Measurements from ENCODE around the gene UNC5B. TPM values are rescaled to one million over a fixed set of nuclear protein-coding genes. Genes with fewer than 3 reads are reported as not detected.
A peak's percentile ranks its signal among the peaks of the same experiment; 100 is the strongest.

UNC5B gene
- total and polyA plus RNA-seq, 12 donors = 2.0 to 27.0 (median 8.8) TPM

- H3K36me3 ChIP-seq (replicated peaks in 1 of 2) = no peaks in the 10 kb centered on the region
- H3K9me3 ChIP-seq (replicated peaks in 1 of 3) = no peaks in the 10 kb centered on the region
- H3K4me3 ChIP-seq = no peak overlapping the region
- H3K4me1 ChIP-seq (replicated peaks in 1 of 2) = peaks cover 7 to 23% of the 10 kb centered on the region in 2 donors
- peak overlapping the region in 1 of 5 donors; percentile 56 for H3K27ac ChIP-seq
- no peak for DNase-seq
- no peak for TF ChIP-seq POLR2A (IDR thresholded peaks at IDR 0.05)
- TF ChIP-seq, protein P1, sequence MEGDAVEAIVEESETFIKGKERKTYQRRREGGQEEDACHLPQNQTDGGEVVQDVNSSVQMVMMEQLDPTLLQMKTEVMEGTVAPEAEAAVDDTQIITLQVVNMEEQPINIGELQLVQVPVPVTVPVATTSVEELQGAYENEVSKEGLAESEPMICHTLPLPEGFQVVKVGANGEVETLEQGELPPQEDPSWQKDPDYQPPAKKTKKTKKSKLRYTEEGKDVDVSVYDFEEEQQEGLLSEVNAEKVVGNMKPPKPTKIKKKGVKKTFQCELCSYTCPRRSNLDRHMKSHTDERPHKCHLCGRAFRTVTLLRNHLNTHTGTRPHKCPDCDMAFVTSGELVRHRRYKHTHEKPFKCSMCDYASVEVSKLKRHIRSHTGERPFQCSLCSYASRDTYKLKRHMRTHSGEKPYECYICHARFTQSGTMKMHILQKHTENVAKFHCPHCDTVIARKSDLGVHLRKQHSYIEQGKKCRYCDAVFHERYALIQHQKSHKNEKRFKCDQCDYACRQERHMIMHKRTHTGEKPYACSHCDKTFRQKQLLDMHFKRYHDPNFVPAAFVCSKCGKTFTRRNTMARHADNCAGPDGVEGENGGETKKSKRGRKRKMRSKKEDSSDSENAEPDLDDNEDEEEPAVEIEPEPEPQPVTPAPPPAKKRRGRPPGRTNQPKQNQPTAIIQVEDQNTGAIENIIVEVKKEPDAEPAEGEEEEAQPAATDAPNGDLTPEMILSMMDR (IDR thresholded peaks at IDR 0.05) = no peak
- intact Hi-C loops (cut with DNase I) = no loop called here
- 93 to 98% (median 95%) methylated on average over 9 of the region's 9 CpGs for WGBS, 4 donors
- H3K27me3 ChIP-seq = no peaks in the 10 kb centered on the region
These were observed 52.8 kb downstream of the UNC5B start for GRCh38 chr10:71265201-71265575.

DNA sequence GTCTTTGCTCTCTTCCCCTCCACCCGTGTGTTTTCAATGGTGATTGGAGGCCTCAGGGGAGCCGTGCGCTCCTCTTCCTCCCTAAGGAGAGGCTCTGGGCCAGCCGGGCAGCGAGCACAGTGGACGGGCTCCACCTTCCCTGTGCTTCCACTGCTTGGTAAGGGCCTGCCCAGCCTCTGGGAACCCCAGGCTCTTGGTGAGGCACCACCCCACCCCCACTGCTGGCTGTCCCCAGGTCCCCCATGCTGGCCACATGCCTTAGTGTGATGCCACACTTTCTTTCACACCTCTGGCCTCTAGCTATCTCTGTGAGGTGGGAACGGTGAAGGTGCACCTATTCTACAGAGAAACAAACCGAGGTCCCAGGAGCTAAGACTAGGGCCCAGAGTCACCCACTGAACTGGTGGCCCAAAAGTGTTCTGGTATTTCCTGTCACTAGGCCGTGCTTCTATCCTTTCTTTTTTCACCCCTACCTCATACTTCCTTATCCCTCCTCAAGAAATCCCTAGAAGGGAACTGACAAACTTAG lies 53.3 kb downstream of the UNC5B start:
- Histone ChIP-seq H3K27me3 (no peaks in the 10 kb centered on the region), H3K27ac (peak overlapping the region in 1 of 5 donors; percentile 56), H3K4me1 (replicated peaks in 1 of 2) (peaks cover 7 to 27% of the 10 kb centered on the region in 2 donors), H3K9me3 (replicated peaks in 1 of 3) (no peaks in the 10 kb centered on the region), H3K36me3 (replicated peaks in 1 of 2) (no peaks in the 10 kb centered on the region), H3K4me3 (no peak overlapping the region)
- no peak for DNase-seq
- intact Hi-C loops (cut with DNase I) = no loop called here
- 80 to 93% (median 84%) methylated on average over 8 to 9 of the region's 9 CpGs for WGBS, 4 donors
- TF ChIP-seq POLR2A (IDR thresholded peaks at IDR 0.05) = no peak
- TF ChIP-seq, protein P1 (IDR thresholded peaks at IDR 0.05) = no peak

DNA sequence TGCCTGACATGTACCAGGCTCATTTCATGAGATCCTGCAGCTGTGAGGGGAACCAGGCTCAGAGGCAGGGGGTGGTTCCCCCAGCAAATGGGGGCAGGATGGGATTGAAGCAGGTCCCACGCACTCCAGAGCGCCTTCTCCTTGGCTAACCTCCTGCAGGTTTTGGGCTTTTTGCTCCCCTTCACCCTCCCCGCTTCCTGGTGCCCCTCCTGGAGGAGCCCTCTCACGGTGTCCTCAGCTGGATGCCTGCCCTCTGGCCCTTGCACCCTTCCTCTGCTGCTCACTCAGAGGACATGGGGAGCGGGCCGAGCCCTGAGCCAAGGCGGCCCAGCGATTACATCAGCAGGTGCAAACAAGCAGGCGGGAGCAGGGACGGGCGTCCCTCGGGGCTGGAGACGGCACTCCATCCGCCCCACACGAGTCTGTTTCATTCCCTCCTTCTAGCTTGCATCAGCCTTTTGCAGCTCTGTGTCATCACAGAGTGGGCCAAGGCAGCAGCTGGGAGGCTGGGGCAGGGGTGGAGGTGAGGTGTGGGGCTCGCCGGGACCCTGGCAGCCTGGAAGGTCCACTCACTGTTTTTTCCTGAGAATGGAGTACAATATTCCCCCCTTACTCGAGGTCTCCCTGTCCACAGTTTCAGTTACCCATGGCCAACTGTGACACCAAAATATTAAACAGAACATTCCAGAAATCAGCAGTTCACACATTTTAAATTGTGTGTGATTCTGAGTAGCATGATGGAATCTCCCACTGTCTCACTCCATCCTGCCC lies 54.0 kb downstream of the UNC5B start:
- Histone ChIP-seq H3K36me3 (replicated peaks in 1 of 2) (no peaks in the 10 kb centered on the region), H3K27me3 (no peaks in the 10 kb centered on the region), H3K4me1 (replicated peaks in 1 of 2) (peaks cover 7 to 29% of the 10 kb centered on the region in 2 donors), H3K27ac (peak overlapping the region in 2 of 5 donors; percentile 35 to 56), H3K9me3 (replicated peaks in 1 of 3) (no peaks in the 10 kb centered on the region), H3K4me3 (no peak overlapping the region)
- 71 to 78% (median 73%) methylated on average over 6 to 18 of the region's 18 CpGs for WGBS, 4 donors
- TF ChIP-seq, protein P1 (IDR thresholded peaks at IDR 0.05) = peak in 1 of 6 experiments; percentile 15
- no peak for TF ChIP-seq POLR2A (IDR thresholded peaks at IDR 0.05)
- DNase-seq = peak in 2 of 7 donors; percentile 37 to 84
- intact Hi-C loops (cut with DNase I) = no loop called here

GRCh38 chr10:71266918-71267442 lies 54.6 kb downstream of the UNC5B start:
- 83 to 88% (median 85%) methylated on average over 8 of the region's 8 CpGs for WGBS, 4 donors
- intact Hi-C loops (cut with DNase I) = no loop called here
- no peak for DNase-seq
- Histone ChIP-seq H3K9me3 (replicated peaks in 1 of 3) (no peaks in the 10 kb centered on the region), H3K27ac (peak overlapping the region in 2 of 5 donors; percentile 35 to 56), H3K4me1 (replicated peaks in 1 of 2) (peaks cover 7 to 29% of the 10 kb centered on the region in 2 donors), H3K4me3 (no peak overlapping the region), H3K27me3 (no peaks in the 10 kb centered on the region), H3K36me3 (replicated peaks in 1 of 2) (no peaks in the 10 kb centered on the region)
- TF ChIP-seq, protein P1 (IDR thresholded peaks at IDR 0.05) = no peak
- no peak for TF ChIP-seq POLR2A (IDR thresholded peaks at IDR 0.05)
